Lower leg skin (tissue), 3 donors: ENCODE data around the gene FNDC3B.

Experiments used
- POLR2A ChIP-seq, 2 donors: fragments of 450-650 bp; IDR thresholded peaks; one replicate each; pipeline ENCODE4 v1.6.1; 2016 to 2017; ENCODE audit warnings: antibody characterized with exemption in 2 of 2, mild to moderate bottlenecking in 1 of 2, moderate library complexity in 1 of 2
- TF ChIP-seq, protein P1 (sequence below), 3 donors: fragments of 450-650 bp; IDR thresholded peaks; one replicate each; pipeline ENCODE4 v1.5.1; 2016; ENCODE audit warnings: antibody characterized with exemption in 3 of 3, mild to moderate bottlenecking in 3 of 3, moderate library complexity in 2 of 3

DNA sequence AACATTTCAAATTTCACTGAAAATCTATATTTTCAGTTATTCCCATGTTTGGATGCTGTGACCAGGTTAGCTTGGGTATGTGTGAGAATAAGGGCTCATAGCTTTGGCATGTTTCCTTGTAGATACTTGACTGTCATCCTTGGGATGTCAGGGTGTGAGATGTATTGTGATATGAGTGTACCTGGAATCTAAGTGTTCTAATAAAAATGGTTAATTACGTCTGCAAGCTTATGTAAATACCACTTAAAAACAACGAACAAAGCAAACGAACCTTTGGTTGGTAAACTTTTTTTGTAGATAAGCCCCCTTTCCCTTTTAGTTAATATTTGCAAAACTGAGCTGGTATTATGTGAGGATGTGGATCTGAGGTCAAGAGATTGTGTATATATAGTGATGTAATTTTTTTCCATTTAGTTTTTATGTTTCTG, 63.5 kb downstream of the FNDC3B start:
- no peak for TF ChIP-seq POLR2A (IDR thresholded peaks at IDR 0.05)
- TF ChIP-seq, protein P1, sequence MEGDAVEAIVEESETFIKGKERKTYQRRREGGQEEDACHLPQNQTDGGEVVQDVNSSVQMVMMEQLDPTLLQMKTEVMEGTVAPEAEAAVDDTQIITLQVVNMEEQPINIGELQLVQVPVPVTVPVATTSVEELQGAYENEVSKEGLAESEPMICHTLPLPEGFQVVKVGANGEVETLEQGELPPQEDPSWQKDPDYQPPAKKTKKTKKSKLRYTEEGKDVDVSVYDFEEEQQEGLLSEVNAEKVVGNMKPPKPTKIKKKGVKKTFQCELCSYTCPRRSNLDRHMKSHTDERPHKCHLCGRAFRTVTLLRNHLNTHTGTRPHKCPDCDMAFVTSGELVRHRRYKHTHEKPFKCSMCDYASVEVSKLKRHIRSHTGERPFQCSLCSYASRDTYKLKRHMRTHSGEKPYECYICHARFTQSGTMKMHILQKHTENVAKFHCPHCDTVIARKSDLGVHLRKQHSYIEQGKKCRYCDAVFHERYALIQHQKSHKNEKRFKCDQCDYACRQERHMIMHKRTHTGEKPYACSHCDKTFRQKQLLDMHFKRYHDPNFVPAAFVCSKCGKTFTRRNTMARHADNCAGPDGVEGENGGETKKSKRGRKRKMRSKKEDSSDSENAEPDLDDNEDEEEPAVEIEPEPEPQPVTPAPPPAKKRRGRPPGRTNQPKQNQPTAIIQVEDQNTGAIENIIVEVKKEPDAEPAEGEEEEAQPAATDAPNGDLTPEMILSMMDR (IDR thresholded peaks at IDR 0.05), result no peak
